ENCODE data around the gene CASKIN1. TPM values are rescaled to one million over a fixed set of nuclear protein-coding genes. Genes with fewer than 3 reads are reported as not detected.

Gene CASKIN1
- total RNA-seq, 3 donors from 2014 or later (not counting 1 experiment from before 2014, with no cell fraction given), result not detected

DNA sequence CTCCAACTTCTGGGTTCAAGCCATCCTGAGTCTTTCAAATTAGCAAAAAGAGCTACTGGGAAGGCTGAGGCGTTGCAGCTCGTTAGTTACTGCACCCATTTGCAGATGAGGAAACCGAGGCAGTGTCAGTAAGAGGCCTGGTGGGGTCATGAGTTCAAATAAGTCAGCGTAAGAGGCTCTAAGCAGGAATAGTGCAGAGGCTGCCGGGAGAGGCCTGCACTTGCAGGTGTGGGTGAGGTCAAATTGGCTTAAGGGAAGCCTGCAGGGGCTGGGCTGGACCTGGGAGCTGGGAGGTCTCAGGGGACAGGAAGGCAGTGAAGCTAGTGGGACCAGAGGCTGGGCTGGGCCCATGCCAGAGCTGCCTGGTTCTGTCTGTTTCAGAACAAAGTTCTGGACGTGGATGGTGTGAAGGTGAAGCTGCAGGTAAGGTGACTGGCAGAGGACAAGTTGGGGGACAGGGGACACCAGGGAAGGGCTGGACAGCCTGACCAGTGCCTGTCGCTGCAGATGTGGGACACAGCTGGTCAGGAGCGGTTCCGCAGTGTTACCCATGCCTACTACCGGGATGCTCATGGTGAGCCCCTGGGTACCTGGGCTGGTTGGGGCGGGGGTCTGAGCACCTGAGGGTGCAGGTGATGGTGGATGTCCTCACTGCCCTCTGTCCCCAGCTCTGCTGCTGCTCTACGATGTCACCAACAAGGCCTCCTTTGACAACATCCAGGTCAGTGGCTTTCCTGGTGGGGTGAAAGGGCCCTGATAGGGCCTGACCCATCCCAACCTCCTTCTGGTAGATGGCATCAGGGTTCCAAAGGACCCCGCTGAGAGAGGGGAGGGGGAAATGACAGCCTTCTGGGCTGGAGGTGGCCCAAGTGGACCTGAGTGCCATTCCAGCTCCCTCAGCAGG lies 45.0 kb downstream of the CASKIN1 start:
- peaks cover 5% of the 10 kb centered on the region for H3K36me3 ChIP-seq (ENCODE audit: control insufficient read depth, insufficient read depth, low read length)
- H3K4me3 Mint-ChIP-seq, result peak overlapping the region; percentile 45
- 78% methylated on average over 13 of the region's 13 CpGs for WGBS (ENCODE audit: insufficient coverage)
- no peak overlapping the region for H3K27ac ChIP-seq (ENCODE audit: low read length)
- no peak overlapping the region for H3K4me3 ChIP-seq (ENCODE audit: low read length)
- no peaks in the 10 kb centered on the region for H3K36me3 Mint-ChIP-seq
- intact Hi-C loops (cut with micrococcal nuclease), result loop anchor here (5.0 to 10.0 kb wide), 2 partner anchors 63 to 379 kb away; partner anchors contain the start of genes BRICD5, EME2, MRPS34 and NME3
- no peak for ATAC-seq
- no peaks in the 10 kb centered on the region for H3K9me3 Mint-ChIP-seq
- no peaks in the 10 kb centered on the region for H3K9me3 ChIP-seq (ENCODE audit: control insufficient read depth, insufficient read depth, low read length)
- DNase-seq, result no peak
- no peak overlapping the region for H3K27ac Mint-ChIP-seq
- H3K4me1 Mint-ChIP-seq, result peaks cover 21 to 35% of the 10 kb centered on the region in 2 donors
- H3K4me1 ChIP-seq (ENCODE audit: control insufficient read depth, insufficient read depth, low read length), result peaks cover 64% of the 10 kb centered on the region
- TF ChIP-seq, protein P1, sequence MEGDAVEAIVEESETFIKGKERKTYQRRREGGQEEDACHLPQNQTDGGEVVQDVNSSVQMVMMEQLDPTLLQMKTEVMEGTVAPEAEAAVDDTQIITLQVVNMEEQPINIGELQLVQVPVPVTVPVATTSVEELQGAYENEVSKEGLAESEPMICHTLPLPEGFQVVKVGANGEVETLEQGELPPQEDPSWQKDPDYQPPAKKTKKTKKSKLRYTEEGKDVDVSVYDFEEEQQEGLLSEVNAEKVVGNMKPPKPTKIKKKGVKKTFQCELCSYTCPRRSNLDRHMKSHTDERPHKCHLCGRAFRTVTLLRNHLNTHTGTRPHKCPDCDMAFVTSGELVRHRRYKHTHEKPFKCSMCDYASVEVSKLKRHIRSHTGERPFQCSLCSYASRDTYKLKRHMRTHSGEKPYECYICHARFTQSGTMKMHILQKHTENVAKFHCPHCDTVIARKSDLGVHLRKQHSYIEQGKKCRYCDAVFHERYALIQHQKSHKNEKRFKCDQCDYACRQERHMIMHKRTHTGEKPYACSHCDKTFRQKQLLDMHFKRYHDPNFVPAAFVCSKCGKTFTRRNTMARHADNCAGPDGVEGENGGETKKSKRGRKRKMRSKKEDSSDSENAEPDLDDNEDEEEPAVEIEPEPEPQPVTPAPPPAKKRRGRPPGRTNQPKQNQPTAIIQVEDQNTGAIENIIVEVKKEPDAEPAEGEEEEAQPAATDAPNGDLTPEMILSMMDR (IDR thresholded peaks at IDR 0.05), result no peak
- H3K27me3 Mint-ChIP-seq (ENCODE audit: low read depth in 2 of 2), result no peaks in the 10 kb centered on the region
- no peaks in the 10 kb centered on the region for H3K27me3 ChIP-seq (ENCODE audit: control insufficient read depth, insufficient read depth, low read length)

DNA sequence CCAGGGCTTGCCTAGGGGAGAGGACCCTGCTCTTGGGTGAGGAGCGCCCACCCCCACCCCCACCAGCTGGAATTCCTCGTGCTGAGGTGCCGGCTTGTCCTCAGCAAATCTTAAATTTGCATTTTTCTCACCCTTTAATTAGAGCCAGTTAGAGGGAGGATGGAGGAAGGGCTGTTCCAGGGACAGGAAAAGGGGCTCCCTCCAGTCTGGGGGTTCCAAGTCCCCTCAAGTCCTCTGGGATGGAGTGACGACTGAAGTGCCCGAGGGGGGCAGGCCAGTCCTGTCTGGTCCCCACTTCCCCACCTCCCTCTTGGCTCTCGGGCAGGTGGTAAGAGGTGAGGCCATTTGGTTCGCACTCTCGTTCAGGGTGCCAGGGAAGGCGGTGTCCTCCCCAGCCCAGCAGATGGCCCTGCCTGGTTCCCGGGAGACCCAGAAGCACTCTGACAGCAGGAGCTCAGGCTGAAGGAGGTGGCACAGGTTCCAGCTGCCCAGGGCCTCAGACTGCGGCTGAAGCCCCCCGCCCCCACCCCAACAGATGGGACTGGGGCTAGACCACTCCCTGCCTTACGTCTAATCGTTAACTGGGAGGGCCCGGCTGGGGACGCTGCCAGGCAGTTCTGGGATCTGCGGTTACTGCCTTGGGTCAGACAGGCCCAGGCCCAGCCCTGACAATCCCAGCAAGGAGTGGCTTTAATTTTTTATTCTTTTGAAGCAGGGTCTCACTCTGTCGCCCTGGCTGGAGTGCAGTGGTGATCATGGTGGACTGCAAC lies 45.8 kb downstream of the CASKIN1 start:
- ATAC-seq (no peak), DNase-seq (no peak)
- no peak overlapping the region for H3K4me3 Mint-ChIP-seq
- no peak overlapping the region for H3K4me3 ChIP-seq (ENCODE audit: low read length)
- no peak overlapping the region for H3K27ac Mint-ChIP-seq
- H3K9me3 ChIP-seq (ENCODE audit: control insufficient read depth, insufficient read depth, low read length), result no peaks in the 10 kb centered on the region
- peaks cover 57% of the 10 kb centered on the region for H3K4me1 ChIP-seq (ENCODE audit: control insufficient read depth, insufficient read depth, low read length)
- H3K36me3 Mint-ChIP-seq, result no peaks in the 10 kb centered on the region
- H3K27me3 Mint-ChIP-seq (ENCODE audit: low read depth in 2 of 2), result peaks cover 0 to 3% of the 10 kb centered on the region in 2 donors
- no peak overlapping the region for H3K27ac ChIP-seq (ENCODE audit: low read length)
- H3K36me3 ChIP-seq (ENCODE audit: control insufficient read depth, insufficient read depth, low read length), result peaks cover 5% of the 10 kb centered on the region
- TF ChIP-seq, protein P1 (IDR thresholded peaks at IDR 0.05), result no peak
- intact Hi-C loops (cut with micrococcal nuclease), result loop anchor here (5.0 to 10.0 kb wide), 2 partner anchors 64 to 378 kb away; partner anchors contain the start of genes BRICD5, EME2, MRPS34 and NME3
- WGBS (ENCODE audit: insufficient coverage), result 81% methylated on average over 15 of the region's 18 CpGs
- no peaks in the 10 kb centered on the region for H3K9me3 Mint-ChIP-seq
- H3K4me1 Mint-ChIP-seq, result peaks cover 14 to 29% of the 10 kb centered on the region in 2 donors
- no peaks in the 10 kb centered on the region for H3K27me3 ChIP-seq (ENCODE audit: control insufficient read depth, insufficient read depth, low read length)

DNA sequence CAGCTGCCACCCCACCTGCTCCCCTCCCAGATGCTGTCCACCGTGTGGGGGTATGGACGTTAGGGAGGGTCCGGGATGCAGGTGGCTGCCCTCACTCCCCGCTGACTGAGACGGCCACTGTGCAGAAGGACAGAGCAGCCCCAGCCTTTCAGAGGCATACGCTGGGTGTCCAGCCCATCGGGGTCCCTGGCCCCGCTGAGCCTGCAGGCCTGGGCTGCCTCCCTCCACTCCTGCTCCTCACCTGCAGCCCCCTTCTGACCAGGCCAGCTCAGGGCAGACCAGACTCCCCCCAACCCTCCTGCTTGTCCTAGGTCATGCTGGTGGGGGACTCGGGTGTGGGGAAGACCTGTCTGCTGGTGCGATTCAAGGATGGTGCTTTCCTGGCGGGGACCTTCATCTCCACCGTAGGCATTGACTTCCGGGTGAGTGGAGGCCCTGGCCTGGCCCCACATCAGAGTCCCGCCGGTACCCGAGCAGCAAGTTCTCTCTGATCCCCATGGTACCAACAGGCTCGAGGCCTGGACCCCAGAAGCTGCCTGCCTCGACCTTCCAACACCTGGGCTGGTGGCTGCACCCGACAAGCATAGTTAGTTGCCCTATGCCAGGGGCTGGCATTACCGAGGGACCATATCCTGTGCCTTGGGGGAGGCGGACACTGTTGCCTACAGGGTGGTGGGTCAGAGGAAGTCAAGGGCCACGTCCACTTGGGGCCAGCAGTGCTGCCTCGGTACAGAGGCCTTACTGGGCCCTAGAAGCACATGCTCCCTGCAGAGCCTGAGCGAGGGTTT lies 46.6 kb downstream of the CASKIN1 start:
- Mint-ChIP-seq H3K27ac (no peak overlapping the region), H3K4me1 (peaks cover 6 to 21% of the 10 kb centered on the region in 2 donors), H3K4me3 (peak overlapping the region; percentile 42), H3K27me3 (ENCODE audit: low read depth in 2 of 2) (peaks cover 0 to 3% of the 10 kb centered on the region in 2 donors), H3K9me3 (no peaks in the 10 kb centered on the region), H3K36me3 (no peaks in the 10 kb centered on the region)
- H3K4me1 ChIP-seq (ENCODE audit: control insufficient read depth, insufficient read depth, low read length), result peaks cover 55% of the 10 kb centered on the region
- peaks cover 5% of the 10 kb centered on the region for H3K36me3 ChIP-seq (ENCODE audit: control insufficient read depth, insufficient read depth, low read length)
- 67% methylated on average over 24 of the region's 24 CpGs for WGBS (ENCODE audit: insufficient coverage)
- DNase-seq (peak in 1 of 2 donors; percentile 19), ATAC-seq (no peak)
- H3K27me3 ChIP-seq (ENCODE audit: control insufficient read depth, insufficient read depth, low read length), result no peaks in the 10 kb centered on the region
- TF ChIP-seq, protein P1 (IDR thresholded peaks at IDR 0.05), result no peak
- intact Hi-C loops (cut with micrococcal nuclease), result loop anchor here (5.0 to 10.0 kb wide), 2 partner anchors 65 to 378 kb away; partner anchors contain the start of genes BRICD5, EME2, MRPS34 and NME3
- H3K27ac ChIP-seq (ENCODE audit: low read length), result no peak overlapping the region
- H3K9me3 ChIP-seq (ENCODE audit: control insufficient read depth, insufficient read depth, low read length), result no peaks in the 10 kb centered on the region
- H3K4me3 ChIP-seq (ENCODE audit: low read length), result no peak overlapping the region

Data from natural killer cell (primary cell).